ENCODE results near the gene HDAC2.

GRCh38 chr6:113970805-113971676 lies at the start of gene HDAC2:
- TF ChIP-seq CTCF (IDR thresholded peaks at IDR 0.05; ENCODE audit: poor library complexity, severe bottlenecking) (peak; percentile 63), POLR2AphosphoS5 (IDR thresholded peaks at IDR 0.05) (peak; percentile 97), MXI1 (conservative IDR thresholded peaks at IDR 0.05; ENCODE audit: poor library complexity, severe bottlenecking) (peak; percentile 65), RAD21 (conservative IDR thresholded peaks at IDR 0.05) (no peak), SMC3 (conservative IDR thresholded peaks at IDR 0.05; ENCODE audit: poor library complexity) (peak; percentile 51), EZH2 (IDR thresholded peaks at IDR 0.05; ENCODE audit: borderline replicate concordance, insufficient read depth, low read length, poor library complexity, severe bottlenecking) (no peak), EP300 (conservative IDR thresholded peaks at IDR 0.05; ENCODE audit: poor library complexity, severe bottlenecking) (peak; percentile 74), TAF1 (IDR thresholded peaks at IDR 0.05; ENCODE audit: low read depth) (peak; percentile 89), REST (IDR thresholded peaks at IDR 0.05; ENCODE audit: borderline replicate concordance) (no peak)
